Measurements from ENCODE around the gene DNASE2B.

GRCh38 chr1:84356881-84357280 lies 41.4 kb upstream of the DNASE2B start:
- TF ChIP-seq, protein P1, sequence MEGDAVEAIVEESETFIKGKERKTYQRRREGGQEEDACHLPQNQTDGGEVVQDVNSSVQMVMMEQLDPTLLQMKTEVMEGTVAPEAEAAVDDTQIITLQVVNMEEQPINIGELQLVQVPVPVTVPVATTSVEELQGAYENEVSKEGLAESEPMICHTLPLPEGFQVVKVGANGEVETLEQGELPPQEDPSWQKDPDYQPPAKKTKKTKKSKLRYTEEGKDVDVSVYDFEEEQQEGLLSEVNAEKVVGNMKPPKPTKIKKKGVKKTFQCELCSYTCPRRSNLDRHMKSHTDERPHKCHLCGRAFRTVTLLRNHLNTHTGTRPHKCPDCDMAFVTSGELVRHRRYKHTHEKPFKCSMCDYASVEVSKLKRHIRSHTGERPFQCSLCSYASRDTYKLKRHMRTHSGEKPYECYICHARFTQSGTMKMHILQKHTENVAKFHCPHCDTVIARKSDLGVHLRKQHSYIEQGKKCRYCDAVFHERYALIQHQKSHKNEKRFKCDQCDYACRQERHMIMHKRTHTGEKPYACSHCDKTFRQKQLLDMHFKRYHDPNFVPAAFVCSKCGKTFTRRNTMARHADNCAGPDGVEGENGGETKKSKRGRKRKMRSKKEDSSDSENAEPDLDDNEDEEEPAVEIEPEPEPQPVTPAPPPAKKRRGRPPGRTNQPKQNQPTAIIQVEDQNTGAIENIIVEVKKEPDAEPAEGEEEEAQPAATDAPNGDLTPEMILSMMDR (IDR thresholded peaks at IDR 0.05) = no peak
- TF ChIP-seq POLR2A (IDR thresholded peaks at IDR 0.05) = no peak
